GM12878 (cell line): ENCODE measurements around the gene CELSR1. TPM values are rescaled to one million over a fixed set of nuclear protein-coding genes. Genes with fewer than 3 reads are reported as not detected.

Experiments
- ATAC-seq: fragments of 200-7000 bp; cut with Tn5 transposase; 3 replicates; pipeline ENCODE4 v1.9.1; 2020; ENCODE audit warnings: mild to moderate bottlenecking, moderate library complexity
- BruUV-seq: library from RNA; stranded (reverse); fragments of 400-500 nt; replicated peaks from 2 replicates; lab custom pipeline; 2021; lab: Mats Ljungman, UMichigan
- CTCF ChIA-PET: fragments of 300-600 bp; sonication (Branson Sonifier 250); formaldehyde crosslinking; extraction: SDS; loops from one replicate; lab custom pipeline; 2021; ENCODE audit warnings: inconsistent platforms; lab: Yijun Ruan, JAX
- POLR2A ChIA-PET: fragments of 350-600 bp; formaldehyde crosslinking; extraction: SDS; loops from one replicate; lab custom pipeline; 2021; ENCODE audit warnings: inconsistent platforms; lab: Charles Lee
- RAD21 ChIA-PET: fragments of 300-600 bp; sonication (Branson Sonifier 250); formaldehyde crosslinking; loops from one replicate; lab custom pipeline; 2023; ENCODE audit warnings: antibody characterized with exemption; ENCODE audit not compliant: unreplicated experiment; lab: Charles Lee
- SMC1A ChIA-PET: fragments of 300-600 bp; sonication (Branson Sonifier 250); formaldehyde crosslinking; loops from one replicate; lab custom pipeline; 2023; ENCODE audit not compliant: unreplicated experiment, uncharacterized antibody; lab: Charles Lee
- DNase-seq: peaks from one replicate; pipeline ENCODE4 v3.0.0-alpha.2; 2011; ENCODE audit warnings: low read depth, low spot score
- FAIRE-seq: peaks from 3 replicates; lab custom pipeline; 2011; peaks lifted over from hg19 to GRCh38; lab: Jason Lieb, UNC
- H2AFZ ChIP-seq: 2 replicates; pipeline ENCODE4 v1.6.0; 2011; ENCODE audit warnings: low read depth, low read length, control low read depth; ENCODE audit not compliant: control insufficient read depth
- H3K27ac ChIP-seq: 2 replicates; pipeline ENCODE4 v1.5.1; 2011; ENCODE audit warnings: control low read depth; ENCODE audit not compliant: control insufficient read depth, insufficient read depth
- H3K27me3 ChIP-seq, 2 experiments: replicated peaks in 1 of 2; 2 replicates each; pipeline versions ENCODE4 v1.6.0 to v1.6.1; 2011; ENCODE audit warnings: low read length in 1 of 2; ENCODE audit not compliant: control insufficient read depth in 2 of 2, insufficient read depth in 2 of 2
- H3K36me3 ChIP-seq, 2 experiments: 2 replicates each; pipeline ENCODE4 v1.5.1; 2011; ENCODE audit warnings: low read length in 1 of 2; ENCODE audit not compliant: control insufficient read depth in 2 of 2, insufficient read depth in 2 of 2
- H3K4me1 ChIP-seq: 2 replicates; pipeline ENCODE4 v1.6.1; 2011; ENCODE audit warnings: mild to moderate bottlenecking, low read length, moderate library complexity, mixed read lengths; ENCODE audit not compliant: control insufficient read depth, insufficient read depth
- H3K4me2 ChIP-seq: 2 replicates; pipeline ENCODE4 v1.6.0; 2011; ENCODE audit warnings: control low read depth; ENCODE audit not compliant: control insufficient read depth, insufficient read depth
- H3K4me3 ChIP-seq: fragments of 200-600 bp; sonication (generic); 2 replicates; pipeline ENCODE4 v1.5.1; 2016
- H3K79me2 ChIP-seq: 2 replicates; pipeline ENCODE4 v1.6.0; 2011; ENCODE audit warnings: low read length; ENCODE audit not compliant: control insufficient read depth, insufficient read depth
- H3K9ac ChIP-seq: 2 replicates; pipeline ENCODE4 v1.8.0; 2011; ENCODE audit warnings: low read length, control low read depth, mixed read lengths; ENCODE audit not compliant: control insufficient read depth, insufficient read depth
- H3K9me3 ChIP-seq: replicated peaks from 3 replicates; pipeline ENCODE4 v1.5.1; 2011; ENCODE audit warnings: mild to moderate bottlenecking, low read length; ENCODE audit not compliant: control insufficient read depth, insufficient read depth
- H4K20me1 ChIP-seq: 2 replicates; pipeline ENCODE4 v1.6.0; 2011; ENCODE audit not compliant: control insufficient read depth, insufficient read depth
- ATF2 ChIP-seq: IDR thresholded peaks from 2 replicates; pipeline ENCODE4 v1.6.1; 2012; ENCODE audit warnings: low read length, inconsistent platforms
- ATF7 ChIP-seq: fragments of 450-650 bp; IDR thresholded peaks from 2 replicates; pipeline ENCODE4 v1.6.1; 2016; ENCODE audit warnings: low read depth, mild to moderate bottlenecking
- EED ChIP-seq: sonication (generic); IDR thresholded peaks from 2 replicates; pipeline ENCODE4 v1.6.1; 2016; ENCODE audit warnings: antibody characterized with exemption, low read depth
- HSF1 ChIP-seq: fragments of 150-350 bp; IDR thresholded peaks from 2 replicates; pipeline ENCODE4 v1.6.1; 2014; ENCODE audit warnings: mild to moderate bottlenecking, low read depth, low read length
- NFXL1 ChIP-seq: fragments of 450-650 bp; IDR thresholded peaks from 2 replicates; pipeline ENCODE4 v1.6.1; 2017; ENCODE audit warnings: antibody characterized with exemption, mild to moderate bottlenecking, borderline replicate concordance
- PAX5 ChIP-seq: IDR thresholded peaks from 2 replicates; pipeline ENCODE4 v1.6.1; 2011; ENCODE audit warnings: low read depth, low read length, borderline replicate concordance
- POLR2AphosphoS5 ChIP-seq: IDR thresholded peaks from 2 replicates; pipeline ENCODE4 v1.6.1; 2011; ENCODE audit warnings: mild to moderate bottlenecking, low read length, inconsistent platforms
- SMAD1 ChIP-seq: fragments of 450-650 bp; IDR thresholded peaks from 2 replicates; pipeline ENCODE4 v1.6.1; 2018; ENCODE audit warnings: mild to moderate bottlenecking, low read depth; ENCODE audit not compliant: partially characterized antibody
- SRF ChIP-seq, 2 experiments: IDR thresholded peaks; 2 replicates each; pipeline ENCODE4 v1.6.1; 2011; ENCODE audit warnings: low read depth in 2 of 2, low read length in 2 of 2, mild to moderate bottlenecking in 1 of 2, moderate library complexity in 1 of 2
- WGBS: methylation state at CpG from one replicate; pipeline ENCODE4 v1.1.6; 2016; ENCODE audit warnings: low lambda C conversion rate; ENCODE audit not compliant: insufficient replicate concordance, insufficient coverage; ENCODE audit errors: missing lambda C conversion rate; 5-methylcytosine and 5-hydroxymethylcytosine counted together
- in situ Hi-C: fragments of 300-500 bp; cut with MboI; formaldehyde crosslinking; loops from 9 replicates; pipeline ENCODE4 v1.14.3; 2018; ENCODE audit warnings: mixed read lengths
- intact Hi-C: fragments of 100-400 bp; cut with micrococcal nuclease; formaldehyde crosslinking; loops from one replicate; pipeline ENCODE4 v1.14.2; 2022; ENCODE audit not compliant: unreplicated experiment
- polyA plus RNA-seq, 11 experiments: library from polyadenylated mRNA; depleted of rRNA in 4 of 11; unstranded in 6 of 11; stranded (reverse) in 5 of 11; fragments of >200 nt; fragmentation: Nextera tagmentation in 4 of 11; fragmentation: Illumina TruSeq in 1 of 11; extraction: Ambion mirVana in 4 of 11; extraction: Trizol in 1 of 11; gene quantifications; 1 replicate in 1 of 11; 2 replicates in 10 of 11; pipeline versions ENCODE4 v1.2.1 to v1.2.3, GENCODE V29; 2011 to 2016; ENCODE audit warnings: inconsistent platforms in 2 of 11, missing spikeins in 2 of 11, low read depth in 1 of 11
- total RNA-seq, 4 experiments: library from RNA; depleted of rRNA in 3 of 4; stranded (reverse); fragments of >200 nt in 3 of 4; fragmentation: Illumina TruSeq in 1 of 4; extraction: Trizol in 1 of 4; gene quantifications; 2 replicates each; pipeline versions ENCODE4 v1.2.1 to v1.2.3, GENCODE V29; 2013 to 2021
- TF ChIP-seq, protein P1 (sequence below): fragments of 450-650 bp; IDR thresholded peaks from 2 replicates; pipeline ENCODE4 v1.6.1; 2014; ENCODE audit warnings: mild to moderate bottlenecking

CELSR1 gene
- total and polyA plus RNA-seq, 10 of the 15 experiments (the other 5 are each of a cell fraction or from before 2014, with no cell fraction given) = 0.05 to 1.7 (median 0.35) TPM; not detected in 2

GRCh38 chr22:46437671-46438440, 99.6 kb downstream of the CELSR1 start (continued):
- TF ChIP-seq, protein P1, sequence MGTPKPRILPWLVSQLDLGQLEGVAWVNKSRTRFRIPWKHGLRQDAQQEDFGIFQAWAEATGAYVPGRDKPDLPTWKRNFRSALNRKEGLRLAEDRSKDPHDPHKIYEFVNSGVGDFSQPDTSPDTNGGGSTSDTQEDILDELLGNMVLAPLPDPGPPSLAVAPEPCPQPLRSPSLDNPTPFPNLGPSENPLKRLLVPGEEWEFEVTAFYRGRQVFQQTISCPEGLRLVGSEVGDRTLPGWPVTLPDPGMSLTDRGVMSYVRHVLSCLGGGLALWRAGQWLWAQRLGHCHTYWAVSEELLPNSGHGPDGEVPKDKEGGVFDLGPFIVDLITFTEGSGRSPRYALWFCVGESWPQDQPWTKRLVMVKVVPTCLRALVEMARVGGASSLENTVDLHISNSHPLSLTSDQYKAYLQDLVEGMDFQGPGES = no peak

GRCh38 chr22:46436595-46437175, 100.7 kb downstream of the CELSR1 start:
- whole genome bisulfite sequencing = 57% methylated on average over 8 of the region's 8 CpGs
- intact Hi-C loops (no loop called here), in situ Hi-C loops (no loop called here)
- Histone ChIP-seq H3K27me3 (no peaks in the 10 kb centered on the region), H3K4me1 (peaks cover 16% of the 10 kb centered on the region), H3K27ac (no peak overlapping the region), H3K9ac (no peak overlapping the region), H2AFZ (no peak overlapping the region), H3K4me2 (no peak overlapping the region), H3K9me3 (no peaks in the 10 kb centered on the region; the same call in 2 of the 3 replicates), H3K4me3 (no peak overlapping the region), H3K36me3 (no peaks in the 10 kb centered on the region), H4K20me1 (no peaks in the 10 kb centered on the region), H3K79me2 (no peaks in the 10 kb centered on the region)
- ATAC-seq (no peak), DNase-seq (no peak), FAIRE-seq (no peak)
- ChIA-PET POLR2A (no interaction called here), RAD21 (no interaction called here), CTCF (no interaction called here), SMC1A (no interaction called here)
- BruUV-seq = no TSS peak
- TF ChIP-seq PAX5 = no peak
- no peak for TF ChIP-seq SRF (IDR thresholded peaks at IDR 0.05; ENCODE audit: low read depth in 2 of 2, low read length in 2 of 2)
- TF ChIP-seq SMAD1 = no peak
- TF ChIP-seq NFXL1 = no peak
- no peak for TF ChIP-seq POLR2AphosphoS5
- TF ChIP-seq HSF1 = no peak
- no peak for TF ChIP-seq EED
- TF ChIP-seq ATF2 = no peak
- TF ChIP-seq ATF7 = no peak
